SK-N-SH treated with all-trans-retinoic acid at 6 μM for 48 hours (cell line): ENCODE measurements around the gene KCNG2.

Experiments used
- ATAC-seq: fragments of 200-7000 bp; cut with Tn5 transposase; 3 replicates; pipeline ENCODE4 v1.9.1; 2020; ENCODE audit warnings: mild to moderate bottlenecking, moderate library complexity
- ARNTL ChIP-seq: fragments of 450-650 bp; formaldehyde crosslinking; IDR thresholded peaks from 2 replicates; pipeline ENCODE4 v1.5.0; 2020; ENCODE audit warnings: low read depth, mild to moderate bottlenecking, moderate library complexity, borderline replicate concordance
- CSDC2 ChIP-seq: fragments of 250-450 bp; sonication (Bioruptor Pico); IDR thresholded peaks from 2 replicates; pipeline ENCODE4 v1.5.0; 2020; ENCODE audit warnings: mild to moderate bottlenecking, moderate library complexity
- CSRNP3 ChIP-seq: fragments of 250-450 bp; sonication (Bioruptor Pico); IDR thresholded peaks from 2 replicates; pipeline ENCODE4 v1.5.1; 2021; ENCODE audit warnings: mild to moderate bottlenecking, moderate library complexity
- ESRRG ChIP-seq: fragments of 250-450 bp; sonication (Bioruptor Pico); IDR thresholded peaks from 2 replicates; pipeline ENCODE4 v1.6.1; 2021; ENCODE audit warnings: mild to moderate bottlenecking
- GLIS3 ChIP-seq: fragments of 250-450 bp; sonication (Bioruptor Pico); IDR thresholded peaks from 2 replicates; pipeline ENCODE4 v1.5.0; 2020; ENCODE audit warnings: mild to moderate bottlenecking, moderate library complexity
- OSR1 ChIP-seq: fragments of 250-450 bp; sonication (Bioruptor Pico); IDR thresholded peaks from 2 replicates; pipeline ENCODE4 v1.8.0; 2022; ENCODE audit warnings: moderate library complexity, mild to moderate bottlenecking, inconsistent platforms
- PPARA ChIP-seq: fragments of 250-450 bp; sonication (Bioruptor Pico); IDR thresholded peaks from 2 replicates; pipeline ENCODE4 v1.5.0; 2020; ENCODE audit warnings: mild to moderate bottlenecking, borderline replicate concordance
- RARB ChIP-seq: fragments of 250-450 bp; sonication (Bioruptor Pico); IDR thresholded peaks from 2 replicates; pipeline ENCODE4 v1.8.0; 2021; ENCODE audit warnings: mild to moderate bottlenecking, moderate library complexity
- TCF4 ChIP-seq: fragments of 250-450 bp; sonication (Bioruptor Pico); IDR thresholded peaks from 2 replicates; pipeline ENCODE4 v1.8.0; 2021; ENCODE audit warnings: mild to moderate bottlenecking, moderate library complexity, borderline replicate concordance
- TOX ChIP-seq: fragments of 250-450 bp; sonication (Bioruptor Pico); IDR thresholded peaks from 2 replicates; pipeline ENCODE4 v1.8.0; 2021; ENCODE audit warnings: mild to moderate bottlenecking, moderate library complexity, borderline replicate concordance
- ZC3H10 ChIP-seq: fragments of 250-450 bp; sonication (Bioruptor Pico); IDR thresholded peaks from 2 replicates; pipeline ENCODE4 v1.5.1; 2021; ENCODE audit warnings: mild to moderate bottlenecking, moderate library complexity
- ZFP3 ChIP-seq: fragments of 250-450 bp; sonication (Bioruptor Pico); IDR thresholded peaks from 2 replicates; pipeline ENCODE4 v1.5.0; 2020; ENCODE audit warnings: mild to moderate bottlenecking, moderate library complexity
- ZNF565 ChIP-seq: fragments of 450-650 bp; formaldehyde crosslinking; conservative IDR thresholded peaks from 2 replicates; pipeline ENCODE4 v1.5.0; 2020; ENCODE audit warnings: low read depth, mild to moderate bottlenecking, moderate library complexity
- ZNF70 ChIP-seq: fragments of 450-650 bp; formaldehyde crosslinking; IDR thresholded peaks from 2 replicates; pipeline ENCODE4 v1.5.0; 2020; ENCODE audit warnings: mild to moderate bottlenecking, moderate library complexity
- ZNF8 ChIP-seq: fragments of 450-650 bp; formaldehyde crosslinking; IDR thresholded peaks from 2 replicates; pipeline ENCODE4 v1.5.0; 2020; ENCODE audit warnings: mild to moderate bottlenecking, moderate library complexity
- TF ChIP-seq, protein P1 (sequence below): fragments of 250-450 bp; sonication (Bioruptor Pico); IDR thresholded peaks from 2 replicates; pipeline ENCODE4 v1.5.1; 2020; ENCODE audit warnings: low read depth, mild to moderate bottlenecking, moderate library complexity
- TF ChIP-seq, protein P2 (sequence below): fragments of 250-450 bp; sonication (Bioruptor Pico); IDR thresholded peaks from 2 replicates; pipeline ENCODE4 v1.8.0; 2020; ENCODE audit warnings: mild to moderate bottlenecking, moderate library complexity, borderline replicate concordance
- TF ChIP-seq, protein P3 (sequence below): fragments of 250-450 bp; sonication (Bioruptor Pico); IDR thresholded peaks from 2 replicates; pipeline ENCODE4 v1.8.0; 2021; ENCODE audit warnings: low read depth, mild to moderate bottlenecking, moderate library complexity, borderline replicate concordance

Gene KCNG2

GRCh38 chr18:79916546-79917168 is 118.9 kb downstream of the KCNG2 start (continued):
- TF ChIP-seq, protein P1, sequence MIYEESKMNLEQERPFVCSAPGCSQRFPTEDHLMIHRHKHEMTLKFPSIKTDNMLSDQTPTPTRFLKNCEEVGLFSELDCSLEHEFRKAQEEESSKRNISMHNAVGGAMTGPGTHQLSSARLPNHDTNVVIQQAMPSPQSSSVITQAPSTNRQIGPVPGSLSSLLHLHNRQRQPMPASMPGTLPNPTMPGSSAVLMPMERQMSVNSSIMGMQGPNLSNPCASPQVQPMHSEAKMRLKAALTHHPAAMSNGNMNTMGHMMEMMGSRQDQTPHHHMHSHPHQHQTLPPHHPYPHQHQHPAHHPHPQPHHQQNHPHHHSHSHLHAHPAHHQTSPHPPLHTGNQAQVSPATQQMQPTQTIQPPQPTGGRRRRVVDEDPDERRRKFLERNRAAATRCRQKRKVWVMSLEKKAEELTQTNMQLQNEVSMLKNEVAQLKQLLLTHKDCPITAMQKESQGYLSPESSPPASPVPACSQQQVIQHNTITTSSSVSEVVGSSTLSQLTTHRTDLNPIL = no peak
- TF ChIP-seq RARB (CRISPR knock-in tag) (no peak), OSR1 (no peak), ESRRG (CRISPR knock-in tag) (no peak)
- TF ChIP-seq, protein P2, sequence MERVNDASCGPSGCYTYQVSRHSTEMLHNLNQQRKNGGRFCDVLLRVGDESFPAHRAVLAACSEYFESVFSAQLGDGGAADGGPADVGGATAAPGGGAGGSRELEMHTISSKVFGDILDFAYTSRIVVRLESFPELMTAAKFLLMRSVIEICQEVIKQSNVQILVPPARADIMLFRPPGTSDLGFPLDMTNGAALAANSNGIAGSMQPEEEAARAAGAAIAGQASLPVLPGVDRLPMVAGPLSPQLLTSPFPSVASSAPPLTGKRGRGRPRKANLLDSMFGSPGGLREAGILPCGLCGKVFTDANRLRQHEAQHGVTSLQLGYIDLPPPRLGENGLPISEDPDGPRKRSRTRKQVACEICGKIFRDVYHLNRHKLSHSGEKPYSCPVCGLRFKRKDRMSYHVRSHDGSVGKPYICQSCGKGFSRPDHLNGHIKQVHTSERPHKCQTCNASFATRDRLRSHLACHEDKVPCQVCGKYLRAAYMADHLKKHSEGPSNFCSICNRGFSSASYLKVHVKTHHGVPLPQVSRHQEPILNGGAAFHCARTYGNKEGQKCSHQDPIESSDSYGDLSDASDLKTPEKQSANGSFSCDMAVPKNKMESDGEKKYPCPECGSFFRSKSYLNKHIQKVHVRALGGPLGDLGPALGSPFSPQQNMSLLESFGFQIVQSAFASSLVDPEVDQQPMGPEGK (CRISPR knock-in tag) = no peak

DNA sequence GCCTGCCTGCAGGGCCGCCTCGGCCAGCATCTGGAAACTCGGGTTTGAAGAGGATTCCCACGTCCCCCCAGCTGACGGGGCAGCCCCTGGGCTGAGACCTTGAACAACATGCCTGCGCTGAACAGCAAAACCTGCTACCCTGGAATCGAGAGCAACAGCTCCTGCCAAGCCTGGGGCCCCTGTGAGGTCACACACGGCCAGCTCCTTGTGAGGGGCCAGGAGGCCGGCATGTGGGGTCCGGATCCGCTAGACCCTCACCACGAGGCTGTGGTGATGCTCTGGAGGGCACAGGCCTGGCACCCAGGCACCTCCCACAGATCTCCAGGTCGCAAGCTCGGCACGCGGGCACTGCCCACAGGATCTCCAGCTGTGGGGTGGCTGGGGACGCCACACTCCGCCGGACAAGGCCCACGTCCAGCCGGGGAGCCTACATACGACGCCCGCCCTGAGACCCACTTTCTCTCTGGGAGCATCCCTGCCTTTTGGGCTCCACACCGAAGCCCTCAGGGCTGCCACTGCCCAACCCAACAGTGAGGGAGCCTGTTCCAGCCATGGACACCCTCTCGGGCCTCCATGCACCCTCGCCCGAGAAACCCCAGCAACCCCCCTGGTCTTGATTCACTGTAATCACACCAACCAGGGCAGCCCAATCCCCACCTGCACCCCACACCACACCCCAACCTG is 119.6 kb downstream of the KCNG2 start:
- no peak for TF ChIP-seq ZC3H10
- TF ChIP-seq, protein P1 = no peak
- TF ChIP-seq CSDC2 (CRISPR knock-in tag) = no peak
- no peak for TF ChIP-seq RARB (CRISPR knock-in tag)
- TF ChIP-seq CSRNP3 (CRISPR knock-in tag) = no peak
- TF ChIP-seq ZNF565 (CRISPR knock-in tag) = no peak
- TF ChIP-seq ESRRG (CRISPR knock-in tag) = no peak
- TF ChIP-seq GLIS3 (CRISPR knock-in tag) = no peak
- TF ChIP-seq, protein P3, sequence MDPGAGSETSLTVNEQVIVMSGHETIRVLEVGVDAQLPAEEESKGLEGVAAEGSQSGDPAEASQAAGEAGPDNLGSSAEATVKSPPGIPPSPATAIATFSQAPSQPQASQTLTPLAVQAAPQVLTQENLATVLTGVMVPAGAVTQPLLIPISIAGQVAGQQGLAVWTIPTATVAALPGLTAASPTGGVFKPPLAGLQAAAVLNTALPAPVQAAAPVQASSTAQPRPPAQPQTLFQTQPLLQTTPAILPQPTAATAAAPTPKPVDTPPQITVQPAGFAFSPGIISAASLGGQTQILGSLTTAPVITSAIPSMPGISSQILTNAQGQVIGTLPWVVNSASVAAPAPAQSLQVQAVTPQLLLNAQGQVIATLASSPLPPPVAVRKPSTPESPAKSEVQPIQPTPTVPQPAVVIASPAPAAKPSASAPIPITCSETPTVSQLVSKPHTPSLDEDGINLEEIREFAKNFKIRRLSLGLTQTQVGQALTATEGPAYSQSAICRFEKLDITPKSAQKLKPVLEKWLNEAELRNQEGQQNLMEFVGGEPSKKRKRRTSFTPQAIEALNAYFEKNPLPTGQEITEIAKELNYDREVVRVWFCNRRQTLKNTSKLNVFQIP = no peak
- no peak for TF ChIP-seq ZFP3 (CRISPR knock-in tag)
- no peak for TF ChIP-seq ZNF70
- no peak for TF ChIP-seq ZNF8 (CRISPR knock-in tag)
- ATAC-seq = no peak

GRCh38 chr18:79917853-79918614 is 120.3 kb downstream of the KCNG2 start:
- TF ChIP-seq OSR1 (no peak), ARNTL (CRISPR knock-in tag) (no peak), ZFP3 (CRISPR knock-in tag) (no peak), PPARA (no peak), GLIS3 (CRISPR knock-in tag) (no peak)
- TF ChIP-seq, protein P3 = no peak
- no peak for ATAC-seq

DNA sequence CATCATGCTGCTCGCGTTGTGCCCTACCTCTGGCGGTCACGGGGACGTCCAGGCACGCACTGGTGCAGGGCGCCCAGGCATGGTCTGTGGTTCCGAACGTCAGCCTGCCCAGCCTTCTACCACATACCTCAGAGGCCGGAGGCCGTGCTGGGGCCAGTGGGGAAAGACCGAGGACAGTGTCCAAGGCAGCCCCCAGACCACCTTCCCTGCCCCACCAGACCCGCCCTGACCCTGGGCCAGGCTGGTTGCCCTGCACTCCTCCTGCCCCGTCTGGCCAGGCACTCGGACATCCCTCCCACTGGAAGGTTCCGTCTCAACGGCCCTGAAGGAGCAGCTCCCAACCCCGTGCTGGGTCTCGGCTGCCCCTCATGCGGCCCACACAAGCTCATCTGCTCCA is 120.9 kb downstream of the KCNG2 start:
- no peak for ATAC-seq
- TF ChIP-seq, protein P2 (CRISPR knock-in tag) = no peak
- no peak for TF ChIP-seq ZC3H10
- TF ChIP-seq RARB (CRISPR knock-in tag) = no peak
- TF ChIP-seq TOX (CRISPR knock-in tag) = no peak
- no peak for TF ChIP-seq TCF4 (CRISPR knock-in tag)
- TF ChIP-seq ARNTL (CRISPR knock-in tag) = no peak
- TF ChIP-seq OSR1 = no peak
